Endothelial cell of umbilical vein (primary cell): ENCODE data around the gene ARHGEF19. TPM values are rescaled to one million over a fixed set of nuclear protein-coding genes. Genes with fewer than 3 reads are reported as not detected.
"Not testable (repeated sequence)": the region's sequence is repeated elsewhere in the genome, so short reads cannot be mapped to it uniquely, and the experiment has no call there.

ENCODE experiments used
- BruUV-seq: library from RNA; stranded (reverse); fragments of 400-500 nt; replicated peaks from 2 replicates; lab custom pipeline; 2021; lab: Mats Ljungman, UMichigan
- CTCF ChIA-PET: fragments of 300-600, 350-600 bp; sonication (Branson Sonifier 250); formaldehyde crosslinking; loops from one replicate; lab custom pipeline; 2021; ENCODE audit warnings: antibody characterized with exemption, inconsistent platforms; lab: Charles Lee
- POLR2A ChIA-PET: fragments of 300-600, 350-600 bp; sonication (Branson Sonifier 250); formaldehyde crosslinking; loops from one replicate; lab custom pipeline; 2021; ENCODE audit warnings: antibody characterized with exemption, inconsistent platforms; lab: Charles Lee
- DNase-seq: peaks from one replicate; pipeline ENCODE4 v3.0.0-alpha.2; 2011; ENCODE audit warnings: low read depth, low spot score
- FAIRE-seq: peaks from 2 replicates; lab custom pipeline; 2011; peaks lifted over from hg19 to GRCh38; lab: Jason Lieb, UNC
- H2AFZ ChIP-seq: 2 replicates; pipeline ENCODE4 v1.6.0; 2012; ENCODE audit warnings: low read depth, low read length, control low read depth, inconsistent platforms
- H3K27ac ChIP-seq: 2 replicates; pipeline ENCODE4 v1.5.1; 2011; ENCODE audit warnings: low read depth, mild to moderate bottlenecking, control low read depth, low read length, moderate library complexity; ENCODE audit not compliant: insufficient read depth
- H3K27me3 ChIP-seq, 2 experiments: 2 replicates each; pipeline versions ENCODE4 v1.6.0 to v1.6.1; 2011; ENCODE audit warnings: low read length in 2 of 2, mixed read lengths in 1 of 2; ENCODE audit not compliant: control insufficient read depth in 2 of 2, insufficient read depth in 2 of 2
- H3K36me3 ChIP-seq, 2 experiments: 2 replicates in 1 of 2; 3 replicates in 1 of 2; pipeline ENCODE4 v1.5.1; 2011; ENCODE audit warnings: low read length in 2 of 2, mild to moderate bottlenecking in 1 of 2, moderate library complexity in 1 of 2; ENCODE audit not compliant: control insufficient read depth in 2 of 2, insufficient read depth in 2 of 2; ENCODE audit errors: extremely low read depth in 1 of 2
- H3K4me1 ChIP-seq: 3 replicates; pipeline ENCODE4 v1.5.1; 2011; ENCODE audit warnings: mild to moderate bottlenecking, low read length; ENCODE audit not compliant: control insufficient read depth, insufficient read depth; ENCODE audit errors: extremely low read depth
- H3K4me2 ChIP-seq: 2 replicates; pipeline ENCODE4 v1.6.1; 2011; ENCODE audit warnings: low read length, control low read depth, mixed read lengths; ENCODE audit not compliant: insufficient read depth
- H3K4me3 ChIP-seq, 3 experiments: fragments of 200-600 bp in 1 of 3; sonication (generic), shearing (Covaris generic) in 1 of 3; replicated peaks in 1 of 3; 2 replicates each; pipeline ENCODE4 v1.5.1; 2011 to 2016; ENCODE audit warnings: control low read depth in 3 of 3, low read length in 3 of 3, mild to moderate bottlenecking in 2 of 3, inconsistent platforms in 1 of 3, low read depth in 1 of 3, moderate library complexity in 1 of 3; ENCODE audit not compliant: insufficient read depth in 1 of 3
- H3K79me2 ChIP-seq: 2 replicates; pipeline ENCODE4 v1.6.0; 2012; ENCODE audit warnings: low read length, inconsistent platforms; ENCODE audit not compliant: control insufficient read depth, insufficient read depth
- H3K9ac ChIP-seq: replicated peaks from 2 replicates; pipeline ENCODE3; 2011; ENCODE audit warnings: low read length, control low read depth; ENCODE audit not compliant: insufficient read depth; ENCODE audit errors: extremely low read depth
- H3K9me1 ChIP-seq: replicated peaks from 3 replicates; pipeline ENCODE4 v1.6.0; 2011; ENCODE audit warnings: mild to moderate bottlenecking, low read length; ENCODE audit not compliant: control insufficient read depth, insufficient read depth; ENCODE audit errors: extremely low read depth
- H3K9me3 ChIP-seq: replicated peaks from 2 replicates; pipeline ENCODE4 v1.5.1; 2012; ENCODE audit warnings: low read length, inconsistent platforms; ENCODE audit not compliant: control insufficient read depth, insufficient read depth
- H4K20me1 ChIP-seq: replicated peaks from 2 replicates; pipeline ENCODE3; 2011; ENCODE audit warnings: mild to moderate bottlenecking, low read length; ENCODE audit not compliant: control insufficient read depth, insufficient read depth; ENCODE audit errors: extremely low read depth
- CTCF ChIP-seq, 2 donors: IDR thresholded peaks; 1 replicate in 1 of 2; 2 replicates in 1 of 2; pipeline ENCODE4 v1.5.1; 2011; ENCODE audit warnings: low read length in 2 of 2, mild to moderate bottlenecking in 2 of 2, moderate library complexity in 2 of 2, control low read depth in 1 of 2, inconsistent platforms in 1 of 2, low read depth in 1 of 2; ENCODE audit not compliant: insufficient read depth in 1 of 2; ENCODE audit errors: extremely low read depth in 1 of 2
- EZH2 ChIP-seq: IDR thresholded peaks from 2 replicates; pipeline ENCODE4 v1.6.1; 2012; ENCODE audit warnings: borderline replicate concordance, low read depth, mild to moderate bottlenecking, moderate library complexity, low read length, inconsistent platforms; ENCODE audit not compliant: severe bottlenecking
- FOS ChIP-seq: IDR thresholded peaks from 2 replicates; pipeline ENCODE4 v1.6.1; 2011; ENCODE audit warnings: mild to moderate bottlenecking, low read length, moderate library complexity, borderline replicate concordance; ENCODE audit not compliant: insufficient read depth
- GATA2 ChIP-seq: IDR thresholded peaks from 2 replicates; pipeline ENCODE4 v1.7.0; 2011; ENCODE audit warnings: low read depth, mild to moderate bottlenecking, moderate library complexity, mixed read lengths, low read length; ENCODE audit not compliant: insufficient read length, insufficient read depth
- JUN ChIP-seq: IDR thresholded peaks from 2 replicates; pipeline ENCODE4 v1.6.1; 2011; ENCODE audit warnings: borderline replicate concordance, low read depth; ENCODE audit not compliant: insufficient read length, insufficient read depth
- MYC ChIP-seq: IDR thresholded peaks from one replicate; pipeline ENCODE4 v1.6.1; 2011; ENCODE audit warnings: mild to moderate bottlenecking, low read depth, low read length
- POLR2A ChIP-seq: IDR thresholded peaks from 2 replicates; pipeline ENCODE4 v1.6.1; 2012; ENCODE audit warnings: low read depth, mild to moderate bottlenecking, control low read depth, low read length
- POLR2AphosphoS5 ChIP-seq: IDR thresholded peaks from 2 replicates; pipeline ENCODE4 v1.6.1; 2012; ENCODE audit warnings: low read depth, mild to moderate bottlenecking, control low read depth, low read length, moderate library complexity; ENCODE audit not compliant: insufficient read depth
- dilution Hi-C: fragments of 300-500 bp; cut with MboI; formaldehyde crosslinking; loops from one replicate; pipeline ENCODE4 v1.15.0; 2019; ENCODE audit warnings: low sequenced_read_pairs; ENCODE audit not compliant: extremely low pct_ligation_motif_present
- intact Hi-C: fragments of 100-400 bp; cut with micrococcal nuclease; formaldehyde crosslinking; loops from one replicate; pipeline ENCODE4 v1.10.0; 2022
- polyA plus RNA-seq, 4 experiments: library from polyadenylated mRNA; depleted of rRNA in 3 of 4; stranded (reverse) in 3 of 4; unstranded in 1 of 4; fragments of >200 nt; gene quantifications; 2 replicates each; pipeline versions ENCODE4 v1.2.1 to v1.2.3, GENCODE V29; 2011 to 2012; ENCODE audit warnings: missing spikeins in 1 of 4
- total RNA-seq: library from RNA; stranded (reverse); gene quantifications from 2 replicates; pipeline ENCODE4 v1.2.3, GENCODE V29; 2021
- TF ChIP-seq, protein P1 (sequence below): IDR thresholded peaks from 2 replicates; pipeline ENCODE4 v1.6.1; 2011; ENCODE audit not compliant: insufficient read depth, insufficient read length

Gene ARHGEF19
- total and polyA plus RNA-seq, 2 donors (not counting 3 experiments of a cell fraction or from before 2014, with no cell fraction given), result 6.2 to 8.0 TPM

GRCh38 chr1:16246961-16247360 is 34.5 kb upstream of the ARHGEF19 start:
- peaks cover 29% of the 10 kb centered on the region for H3K4me1 ChIP-seq
- no peaks in the 10 kb centered on the region for H3K9me1 ChIP-seq
- no peak overlapping the region for H3K9ac ChIP-seq
- no peak overlapping the region for H3K4me2 ChIP-seq
- H3K9me3 ChIP-seq, result no peaks in the 10 kb centered on the region
- peaks cover 0 to 11% of the 10 kb centered on the region in 2 experiments for H3K36me3 ChIP-seq
- FAIRE-seq, result no peak
- no peak overlapping the region for H2AFZ ChIP-seq
- no peak for TF ChIP-seq POLR2A
- TF ChIP-seq FOS, result no peak
- TF ChIP-seq JUN, result no peak
- no peak for TF ChIP-seq GATA2
- TF ChIP-seq MYC, result no peak
- no peak for TF ChIP-seq EZH2
- TF ChIP-seq, protein P1, sequence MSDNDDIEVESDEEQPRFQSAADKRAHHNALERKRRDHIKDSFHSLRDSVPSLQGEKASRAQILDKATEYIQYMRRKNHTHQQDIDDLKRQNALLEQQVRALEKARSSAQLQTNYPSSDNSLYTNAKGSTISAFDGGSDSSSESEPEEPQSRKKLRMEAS, result no peak
- TF ChIP-seq POLR2AphosphoS5, result no peak
- TF ChIP-seq CTCF (IDR thresholded peaks at IDR 0.05; ENCODE audit: extremely low read depth in 1 of 2, insufficient read depth in 1 of 2, low read depth in 1 of 2, low read length in 2 of 2), result no peak
- no peaks in the 10 kb centered on the region for H3K79me2 ChIP-seq
- ChIA-PET CTCF (interaction anchor here (3.9 to 9.5 kb wide), 2 partner anchors 116 to 169 kb away, joined by 38 to 179 read pairs; partner anchors contain the start of gene FAM131C), POLR2A (no interaction called here)
- intact Hi-C loops (no loop called here), dilution Hi-C loops (no loop called here)
- no TSS peak for BruUV-seq
- H3K27ac ChIP-seq, result no peak overlapping the region
- no peaks in the 10 kb centered on the region for H4K20me1 ChIP-seq
- DNase-seq, result no peak
- H3K4me3 ChIP-seq, result no peak overlapping the region
- no peaks in the 10 kb centered on the region for H3K27me3 ChIP-seq

GRCh38 chr1:16246239-16246638 is 33.8 kb upstream of the ARHGEF19 start:
- H3K9me3 ChIP-seq, dilution Hi-C loops, H2AFZ ChIP-seq, intact Hi-C loops, H3K9ac ChIP-seq, H3K4me2 ChIP-seq, H3K27ac ChIP-seq, H3K79me2 ChIP-seq, H4K20me1 ChIP-seq, BruUV-seq, H3K36me3 ChIP-seq, FAIRE-seq, DNase-seq, H3K9me1 ChIP-seq, H3K27me3 ChIP-seq, POLR2A ChIA-PET, H3K4me3 ChIP-seq: not testable (repeated sequence)
- H3K4me1 ChIP-seq, result peaks cover 29% of the 10 kb centered on the region
- CTCF ChIA-PET, result interaction anchor here (0.8 to 9.5 kb wide), 4 partner anchors 58 to 168 kb away, joined by 3 to 179 read pairs (median 24); partner anchors contain the start of gene FAM131C
